Naive thymus-derived CD4-positive, alpha-beta T cell (primary cell): Measurements from ENCODE around the gene KL. TPM values are rescaled to one million over a fixed set of nuclear protein-coding genes. Genes with fewer than 3 reads are reported as not detected.

Source experiments
- ATAC-seq: fragments of 150-1000 bp; cut with Tn5 transposase; 2 replicates; pipeline ENCODE4 v1.10.0; 2021; ENCODE audit warnings: mild to moderate bottlenecking, moderate library complexity
- CTCF ChIA-PET: fragments of 350-600 bp; sonication (Branson Sonifier 250); formaldehyde crosslinking; loops from one replicate; lab custom pipeline; 2021; ENCODE audit warnings: antibody characterized with exemption; lab: Charles Lee
- POLR2A ChIA-PET: fragments of 350-600 bp; sonication (Branson Sonifier 250); formaldehyde crosslinking; loops from one replicate; lab custom pipeline; 2021; ENCODE audit warnings: antibody characterized with exemption, inconsistent platforms; lab: Charles Lee
- DNase-seq, 9 donors: peaks; one replicate each; pipeline versions ENCODE4 v3.0.0 to v3.0.0-alpha.2; 2020 to 2022; ENCODE audit warnings: mixed read lengths in 1 of 9
- H3K27ac ChIP-seq: one replicate; pipeline ENCODE4 v1.7.0; 2013; ENCODE audit warnings: mild to moderate bottlenecking, low read depth, low read length, moderate library complexity
- H3K27me3 ChIP-seq, 2 donors: one replicate each; pipeline ENCODE4 v1.7.0; 2013; ENCODE audit warnings: low read length in 2 of 2, mild to moderate bottlenecking in 2 of 2, moderate library complexity in 2 of 2; ENCODE audit not compliant: control insufficient read depth in 2 of 2, insufficient read depth in 2 of 2
- H3K36me3 ChIP-seq, 3 experiments: 1 replicate in 2 of 3; 2 replicates in 1 of 3; pipeline ENCODE4 v1.7.0; 2013; ENCODE audit warnings: low read length in 3 of 3, mild to moderate bottlenecking in 3 of 3, moderate library complexity in 1 of 3; ENCODE audit not compliant: insufficient read depth in 3 of 3, control insufficient read depth in 2 of 3
- H3K4me1 ChIP-seq, 2 donors: one replicate each; pipeline ENCODE4 v1.7.0; 2013; ENCODE audit warnings: low read length in 2 of 2, mild to moderate bottlenecking in 2 of 2, moderate library complexity in 1 of 2; ENCODE audit not compliant: control insufficient read depth in 2 of 2, insufficient read depth in 2 of 2
- H3K4me3 ChIP-seq: 2 replicates; pipeline ENCODE4 v1.7.0; 2013; ENCODE audit warnings: mild to moderate bottlenecking, low read length
- H3K9me3 ChIP-seq, 3 experiments: 1 replicate in 2 of 3; 2 replicates in 1 of 3; pipeline ENCODE4 v1.7.0; 2013; ENCODE audit warnings: low read length in 3 of 3; ENCODE audit not compliant: control insufficient read depth in 2 of 3
- H3K27ac Mint-ChIP-seq, 9 donors: one replicate each; pipeline ENCODE4 v1.8.0; 2020 to 2022; ENCODE audit warnings: mixed read lengths in 9 of 9, mild to moderate bottlenecking in 8 of 9, moderate library complexity in 5 of 9, inconsistent platforms in 2 of 9
- H3K27me3 Mint-ChIP-seq, 5 donors: one replicate each; pipeline ENCODE4 v1.8.0; 2021 to 2022; ENCODE audit warnings: mixed read lengths in 5 of 5, mild to moderate bottlenecking in 1 of 5
- H3K36me3 Mint-ChIP-seq, 5 donors: one replicate each; pipeline ENCODE4 v1.8.0; 2020 to 2022; ENCODE audit warnings: mixed read lengths in 5 of 5, mild to moderate bottlenecking in 3 of 5, inconsistent platforms in 1 of 5
- H3K4me1 Mint-ChIP-seq, 7 donors: one replicate each; pipeline ENCODE4 v1.8.0; 2020 to 2022; ENCODE audit warnings: mixed read lengths in 7 of 7, mild to moderate bottlenecking in 3 of 7, inconsistent platforms in 1 of 7
- H3K4me3 Mint-ChIP-seq, 10 donors: one replicate each; pipeline ENCODE4 v1.8.0; 2020 to 2022; ENCODE audit warnings: mild to moderate bottlenecking in 10 of 10, mixed read lengths in 10 of 10, moderate library complexity in 6 of 10, inconsistent platforms in 2 of 10
- H3K9me3 Mint-ChIP-seq, 11 donors: one replicate each; pipeline ENCODE4 v1.8.0; 2020 to 2022; ENCODE audit warnings: mixed read lengths in 11 of 11, mild to moderate bottlenecking in 4 of 11, inconsistent platforms in 1 of 11, moderate library complexity in 1 of 11
- intact Hi-C, 2 donors: fragments of 100-400 bp; cut with micrococcal nuclease; formaldehyde crosslinking; loops; one replicate each; pipeline ENCODE4 v1.15.1; 2023
- polyA plus RNA-seq, 2 donors: library from polyadenylated mRNA; unstranded; fragments of 300-500 nt; fragmentation: Illumina TruSeq; gene quantifications; one replicate each; pipeline ENCODE4 v1.2.3, GENCODE V29; 2021
- total RNA-seq, 6 experiments: library from RNA in 5 of 6; stranded (reverse) in 5 of 6; gene quantifications; 1 replicate in 5 of 6; 2 replicates in 1 of 6; pipeline ENCODE4 v1.2.3 and lab custom pipeline; 2021 to 2026

The KL gene
- total and polyA plus RNA-seq, 7 experiments from 2014 or later, result 0.15 to 0.36 (median 0.22) TPM; not detected in 2

GRCh38 chr13:33110713-33111413, 94.6 kb downstream of the KL start:
- intact Hi-C loops, result no loop called here
- Mint-ChIP-seq H3K27ac (no peak overlapping the region), H3K27me3 (peaks cover 0 to 32% (median 24%) of the 10 kb centered on the region in 5 donors), H3K4me1 (peaks cover 0 to 3% (median 0%) of the 10 kb centered on the region in 7 donors), H3K36me3 (no peaks in the 10 kb centered on the region), H3K4me3 (no peak overlapping the region), H3K9me3 (peaks cover 0 to 2% (median 0%) of the 10 kb centered on the region in 11 donors)
- ChIA-PET POLR2A (no interaction called here), CTCF (no interaction called here)
- Histone ChIP-seq H3K27ac (no peak overlapping the region), H3K4me3 (no peak overlapping the region), H3K36me3 (no peaks in the 10 kb centered on the region), H3K27me3 (no peaks in the 10 kb centered on the region), H3K4me1 (no peaks in the 10 kb centered on the region), H3K9me3 (no peaks in the 10 kb centered on the region)
- ATAC-seq, result no peak
- DNase-seq, result no peak

GRCh38 chr13:33111414-33112110, 95.3 kb downstream of the KL start:
- H3K9me3 Mint-ChIP-seq, result peaks cover 0 to 2% (median 0%) of the 10 kb centered on the region in 11 donors
- H3K36me3 ChIP-seq, result no peaks in the 10 kb centered on the region
- no peaks in the 10 kb centered on the region for H3K9me3 ChIP-seq
- no peak overlapping the region for H3K4me3 Mint-ChIP-seq
- ChIA-PET CTCF (no interaction called here), POLR2A (no interaction called here)
- H3K27ac ChIP-seq, result no peak overlapping the region
- DNase-seq (no peak), ATAC-seq (no peak)
- peaks cover 0 to 3% (median 0%) of the 10 kb centered on the region in 7 donors for H3K4me1 Mint-ChIP-seq
- H3K27ac Mint-ChIP-seq, result no peak overlapping the region
- H3K27me3 Mint-ChIP-seq, result peaks cover 0 to 28% (median 17%) of the 10 kb centered on the region in 5 donors
- H3K36me3 Mint-ChIP-seq, result no peaks in the 10 kb centered on the region
- intact Hi-C loops, result no loop called here
- no peaks in the 10 kb centered on the region for H3K4me1 ChIP-seq
- no peaks in the 10 kb centered on the region for H3K27me3 ChIP-seq
- H3K4me3 ChIP-seq, result no peak overlapping the region

GRCh38 chr13:33112766-33113165, 96.5 kb downstream of the KL start:
- H3K27ac ChIP-seq, result no peak overlapping the region
- H3K27me3 ChIP-seq, result no peaks in the 10 kb centered on the region
- ChIA-PET CTCF (no interaction called here), POLR2A (no interaction called here)
- ATAC-seq (no peak), DNase-seq (no peak)
- H3K36me3 Mint-ChIP-seq, result no peaks in the 10 kb centered on the region
- H3K36me3 ChIP-seq, result no peaks in the 10 kb centered on the region
- H3K9me3 ChIP-seq, result no peaks in the 10 kb centered on the region
- intact Hi-C loops, result no loop called here
- no peaks in the 10 kb centered on the region for H3K4me1 ChIP-seq
- peaks cover 0 to 2% (median 0%) of the 10 kb centered on the region in 7 donors for H3K4me1 Mint-ChIP-seq
- H3K27me3 Mint-ChIP-seq, result peaks cover 0 to 20% (median 14%) of the 10 kb centered on the region in 5 donors
- H3K27ac Mint-ChIP-seq, result no peak overlapping the region
- no peak overlapping the region for H3K4me3 Mint-ChIP-seq
- peaks cover 0 to 2% (median 0%) of the 10 kb centered on the region in 11 donors for H3K9me3 Mint-ChIP-seq
- H3K4me3 ChIP-seq, result no peak overlapping the region

- ATAC-seq (no peak), DNase-seq (no peak)
- H3K36me3 Mint-ChIP-seq, result no peaks in the 10 kb centered on the region
- H3K4me3 Mint-ChIP-seq, result no peak overlapping the region
- Histone ChIP-seq H3K27me3 (no peaks in the 10 kb centered on the region), H3K9me3 (no peaks in the 10 kb centered on the region), H3K36me3 (no peaks in the 10 kb centered on the region), H3K27ac (no peak overlapping the region), H3K4me3 (no peak overlapping the region), H3K4me1 (no peaks in the 10 kb centered on the region)
- CTCF ChIA-PET, result no interaction called here
- peaks cover 0 to 2% (median 0%) of the 10 kb centered on the region in 11 donors for H3K9me3 Mint-ChIP-seq
- H3K4me1 Mint-ChIP-seq, result peaks cover 0 to 2% (median 0%) of the 10 kb centered on the region in 7 donors
- intact Hi-C loops, result no loop called here
- POLR2A ChIA-PET, result no interaction called here
- peaks cover 0 to 11% (median 6%) of the 10 kb centered on the region in 5 donors for H3K27me3 Mint-ChIP-seq
- no peak overlapping the region for H3K27ac Mint-ChIP-seq
Observed at GRCh38 chr13:33114146-33114545, 97.9 kb downstream of the KL start.

GRCh38 chr13:33115274-33115673, 99.1 kb downstream of the KL start:
- ChIA-PET POLR2A (interaction anchor here (1.0 kb wide), 1 partner anchor 10 kb away, joined by 3 read pairs; no protein-coding TSS in a partner anchor), CTCF (no interaction called here)
- H3K4me3 ChIP-seq, result no peak overlapping the region
- H3K9me3 Mint-ChIP-seq, result peaks cover 0 to 2% (median 0%) of the 10 kb centered on the region in 11 donors
- no peak overlapping the region for H3K4me3 Mint-ChIP-seq
- no peak for ATAC-seq
- no peaks in the 10 kb centered on the region for H3K36me3 ChIP-seq
- intact Hi-C loops, result no loop called here
- no peaks in the 10 kb centered on the region for H3K4me1 ChIP-seq
- no peaks in the 10 kb centered on the region for H3K9me3 ChIP-seq
- no peaks in the 10 kb centered on the region for H3K36me3 Mint-ChIP-seq
- no peak overlapping the region for H3K27ac Mint-ChIP-seq
- no peak overlapping the region for H3K27ac ChIP-seq
- DNase-seq, result no peak
- H3K27me3 ChIP-seq, result no peaks in the 10 kb centered on the region
- H3K27me3 Mint-ChIP-seq, result peaks cover 0 to 17% (median 8%) of the 10 kb centered on the region in 5 donors
- peaks cover 0 to 2% (median 0%) of the 10 kb centered on the region in 7 donors for H3K4me1 Mint-ChIP-seq
